HepG2 (cell line): ENCODE measurements around the gene MOV10L1.

Experiments
- EZH2 ChIP-seq: conservative IDR thresholded peaks from 2 replicates; pipeline ENCODE4 v1.6.1; 2012; ENCODE audit warnings: mild to moderate bottlenecking, low read depth, low read length, moderate library complexity
- FOSL2 ChIP-seq: sonication (generic); formaldehyde crosslinking; IDR thresholded peaks from 2 replicates; pipeline ENCODE4 v1.4.0; 2020; ENCODE audit warnings: missing genetic modification reagents
- HDAC6 ChIP-seq: fragments of 200-600 bp; sonication (generic); IDR thresholded peaks from 2 replicates; pipeline ENCODE4 v1.7.0; 2017; ENCODE audit warnings: mild to moderate bottlenecking, antibody characterized with exemption, low read length, low read depth
- NRL ChIP-seq: sonication (generic); formaldehyde crosslinking; IDR thresholded peaks from 2 replicates; pipeline ENCODE4 v1.5.0; 2020; ENCODE audit warnings: missing genetic modification reagents, mild to moderate bottlenecking, moderate library complexity, borderline replicate concordance
- PHF21A ChIP-seq: sonication (generic); formaldehyde crosslinking; IDR thresholded peaks from 2 replicates; pipeline ENCODE4 v1.5.0; 2020; ENCODE audit warnings: mild to moderate bottlenecking, missing genetic modification reagents
- POLR2AphosphoS5 ChIP-seq: IDR thresholded peaks from 2 replicates; pipeline ENCODE4 v1.6.1; 2012; ENCODE audit warnings: low read depth, low read length
- RXRB ChIP-seq: IDR thresholded peaks from 2 replicates; pipeline ENCODE4 v1.6.1; 2016; ENCODE audit warnings: borderline replicate concordance, missing genetic modification reagents, missing compliant biosample characterization
- SIN3A ChIP-seq: IDR thresholded peaks from 2 replicates; pipeline ENCODE4 v1.6.1; 2011; ENCODE audit warnings: low read depth, mild to moderate bottlenecking, control low read depth, low read length, borderline replicate concordance
- TAF1 ChIP-seq: sonication (generic); formaldehyde crosslinking; IDR thresholded peaks from 2 replicates; pipeline ENCODE4 v1.4.0; 2020; ENCODE audit warnings: missing genetic modification reagents
- TCF7L2 ChIP-seq: IDR thresholded peaks from 2 replicates; pipeline ENCODE4 v1.6.1; 2011; ENCODE audit warnings: mild to moderate bottlenecking, low read depth, low read length, moderate library complexity
- U2AF2 ChIP-seq: fragments of 200-400 bp; formaldehyde crosslinking; IDR thresholded peaks from 2 replicates; pipeline ENCODE4 v1.6.1; 2017; ENCODE audit warnings: low read depth, mild to moderate bottlenecking, low read length
- TF ChIP-seq, protein P1 (sequence below): sonication (generic); formaldehyde crosslinking; IDR thresholded peaks from 2 replicates; pipeline ENCODE4 v1.4.0; 2020; ENCODE audit warnings: missing genetic modification reagents
- TF ChIP-seq, protein P2 (sequence below): sonication (generic); formaldehyde crosslinking; IDR thresholded peaks from 2 replicates; pipeline ENCODE4 v1.5.0; 2020; ENCODE audit warnings: missing genetic modification reagents, mild to moderate bottlenecking, borderline replicate concordance

DNA sequence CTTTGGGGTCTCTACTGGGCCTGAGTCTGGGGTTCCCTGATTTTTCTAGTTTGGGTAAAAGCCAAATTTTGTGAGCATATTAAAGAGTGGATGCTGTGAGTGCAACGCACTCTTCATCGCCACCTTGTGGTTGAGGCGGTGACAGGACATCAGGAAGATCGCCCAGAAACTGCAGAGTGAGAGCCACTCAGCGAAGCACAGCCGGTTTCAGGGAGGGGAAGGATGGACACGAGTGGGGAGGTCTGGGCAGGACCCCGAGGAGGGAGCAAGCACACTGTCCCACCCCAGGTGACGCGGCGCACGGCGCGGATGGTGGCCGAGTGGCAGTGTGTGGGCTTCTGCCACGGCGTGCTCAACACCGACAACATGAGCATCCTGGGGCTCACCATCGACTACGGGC is 120.1 kb downstream of the MOV10L1 start:
- TF ChIP-seq HDAC6 (no peak), PHF21A (no peak), TCF7L2 (no peak), TAF1 (CRISPR knock-in tag) (no peak), EZH2 (no peak), SIN3A (no peak), U2AF2 (no peak), RXRB (CRISPR knock-in tag) (no peak), FOSL2 (CRISPR knock-in tag) (no peak), POLR2AphosphoS5 (no peak), NRL (CRISPR knock-in tag) (no peak)
- TF ChIP-seq, protein P1, sequence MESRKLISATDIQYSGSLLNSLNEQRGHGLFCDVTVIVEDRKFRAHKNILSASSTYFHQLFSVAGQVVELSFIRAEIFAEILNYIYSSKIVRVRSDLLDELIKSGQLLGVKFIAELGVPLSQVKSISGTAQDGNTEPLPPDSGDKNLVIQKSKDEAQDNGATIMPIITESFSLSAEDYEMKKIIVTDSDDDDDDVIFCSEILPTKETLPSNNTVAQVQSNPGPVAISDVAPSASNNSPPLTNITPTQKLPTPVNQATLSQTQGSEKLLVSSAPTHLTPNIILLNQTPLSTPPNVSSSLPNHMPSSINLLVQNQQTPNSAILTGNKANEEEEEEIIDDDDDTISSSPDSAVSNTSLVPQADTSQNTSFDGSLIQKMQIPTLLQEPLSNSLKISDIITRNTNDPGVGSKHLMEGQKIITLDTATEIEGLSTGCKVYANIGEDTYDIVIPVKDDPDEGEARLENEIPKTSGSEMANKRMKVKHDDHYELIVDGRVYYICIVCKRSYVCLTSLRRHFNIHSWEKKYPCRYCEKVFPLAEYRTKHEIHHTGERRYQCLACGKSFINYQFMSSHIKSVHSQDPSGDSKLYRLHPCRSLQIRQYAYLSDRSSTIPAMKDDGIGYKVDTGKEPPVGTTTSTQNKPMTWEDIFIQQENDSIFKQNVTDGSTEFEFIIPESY (CRISPR knock-in tag) = no peak
- TF ChIP-seq, protein P2, sequence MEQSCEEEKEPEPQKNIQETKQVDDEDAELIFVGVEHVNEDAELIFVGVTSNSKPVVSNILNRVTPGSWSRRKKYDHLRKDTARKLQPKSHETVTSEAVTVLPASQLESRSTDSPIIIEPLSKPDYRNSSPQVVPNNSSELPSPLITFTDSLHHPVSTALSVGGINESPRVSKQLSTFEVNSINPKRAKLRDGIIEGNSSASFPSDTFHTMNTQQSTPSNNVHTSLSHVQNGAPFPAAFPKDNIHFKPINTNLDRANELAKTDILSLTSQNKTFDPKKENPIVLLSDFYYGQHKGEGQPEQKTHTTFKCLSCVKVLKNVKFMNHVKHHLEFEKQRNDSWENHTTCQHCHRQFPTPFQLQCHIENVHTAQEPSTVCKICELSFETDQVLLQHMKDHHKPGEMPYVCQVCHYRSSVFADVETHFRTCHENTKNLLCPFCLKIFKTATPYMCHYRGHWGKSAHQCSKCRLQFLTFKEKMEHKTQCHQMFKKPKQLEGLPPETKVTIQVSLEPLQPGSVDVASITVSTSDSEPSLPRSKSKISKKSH (CRISPR knock-in tag) = no peak
